Measurements from ENCODE around the gene TRIM54.

Gene TRIM54, protein sequence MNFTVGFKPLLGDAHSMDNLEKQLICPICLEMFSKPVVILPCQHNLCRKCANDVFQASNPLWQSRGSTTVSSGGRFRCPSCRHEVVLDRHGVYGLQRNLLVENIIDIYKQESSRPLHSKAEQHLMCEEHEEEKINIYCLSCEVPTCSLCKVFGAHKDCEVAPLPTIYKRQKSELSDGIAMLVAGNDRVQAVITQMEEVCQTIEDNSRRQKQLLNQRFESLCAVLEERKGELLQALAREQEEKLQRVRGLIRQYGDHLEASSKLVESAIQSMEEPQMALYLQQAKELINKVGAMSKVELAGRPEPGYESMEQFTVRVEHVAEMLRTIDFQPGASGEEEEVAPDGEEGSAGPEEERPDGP

DNA sequence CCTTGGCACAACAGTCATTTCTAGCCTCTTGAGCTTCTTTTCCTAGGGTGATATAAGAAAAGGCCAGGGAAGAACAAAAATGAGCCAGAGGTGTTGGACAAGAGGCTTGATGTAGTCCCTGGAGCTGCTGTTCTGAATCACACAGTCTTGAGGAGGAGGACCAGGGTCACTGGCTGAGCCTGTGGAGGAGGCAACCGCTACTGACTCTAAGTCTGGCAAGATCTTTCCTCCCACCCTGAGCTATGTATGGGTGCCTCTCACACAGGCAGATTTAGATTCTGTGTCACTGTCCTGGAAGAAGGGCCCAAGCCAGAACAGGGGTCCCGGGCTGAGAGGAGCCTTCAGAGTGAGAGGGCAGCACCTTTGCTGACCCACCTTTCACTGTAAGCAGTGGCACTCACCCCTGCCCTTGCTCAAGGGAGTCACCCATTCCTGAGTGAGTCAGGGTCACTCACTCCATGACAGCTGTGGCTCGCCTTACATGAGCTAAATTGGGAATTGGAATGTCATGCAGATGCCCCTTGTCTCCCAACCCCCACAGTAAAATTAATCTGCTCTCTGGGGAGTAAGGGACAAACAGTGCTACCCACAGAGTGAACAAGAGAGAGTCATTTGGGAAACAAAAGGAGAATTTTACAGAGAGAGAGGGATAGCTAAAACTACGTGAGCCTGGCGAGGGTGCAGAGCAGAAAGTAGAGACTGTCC, at the start of gene TRIM54:
Gene TRIM54, plus strand, starts transcription at position 575 of the 705 bp plus-strand sequence. CDS start 303 bp downstream, outside the sequence.
- FAIRE-seq: no peak

DNA sequence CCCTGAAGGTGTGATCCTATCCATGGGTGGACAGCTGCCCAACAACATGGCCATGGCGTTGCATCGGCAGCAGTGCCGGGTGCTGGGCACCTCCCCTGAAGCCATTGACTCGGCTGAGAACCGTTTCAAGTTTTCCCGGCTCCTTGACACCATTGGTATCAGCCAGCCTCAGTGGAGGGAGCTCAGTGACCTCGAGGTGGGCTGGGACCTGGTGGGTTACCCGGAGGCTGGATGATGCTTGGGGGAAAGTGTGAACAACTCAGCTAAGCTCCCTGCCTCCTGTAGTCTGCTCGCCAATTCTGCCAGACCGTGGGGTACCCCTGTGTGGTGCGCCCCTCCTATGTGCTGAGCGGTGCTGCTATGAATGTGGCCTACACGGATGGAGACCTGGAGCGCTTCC, 48.9 kb upstream of the TRIM54 start:
- no peak for FAIRE-seq

DNA sequence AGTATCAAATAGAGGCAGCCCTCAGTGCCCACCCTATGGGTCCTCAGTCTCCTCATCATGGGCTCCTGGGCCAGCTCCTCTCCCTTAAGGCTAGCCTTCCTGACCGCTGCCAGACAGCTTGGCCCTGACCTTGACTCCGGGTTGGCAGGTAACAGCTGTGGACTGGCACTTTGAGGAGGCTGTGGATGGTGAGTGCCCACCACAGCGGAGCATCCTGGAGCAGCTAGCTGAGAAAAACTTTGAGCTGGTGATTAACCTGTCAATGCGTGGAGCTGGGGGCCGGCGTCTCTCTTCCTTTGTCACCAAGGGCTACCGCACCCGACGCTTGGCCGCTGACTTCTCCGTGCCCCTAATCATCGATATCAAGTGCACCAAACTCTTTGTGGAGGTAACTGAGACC, 46.1 kb upstream of the TRIM54 start:
- no peak for FAIRE-seq

DNA sequence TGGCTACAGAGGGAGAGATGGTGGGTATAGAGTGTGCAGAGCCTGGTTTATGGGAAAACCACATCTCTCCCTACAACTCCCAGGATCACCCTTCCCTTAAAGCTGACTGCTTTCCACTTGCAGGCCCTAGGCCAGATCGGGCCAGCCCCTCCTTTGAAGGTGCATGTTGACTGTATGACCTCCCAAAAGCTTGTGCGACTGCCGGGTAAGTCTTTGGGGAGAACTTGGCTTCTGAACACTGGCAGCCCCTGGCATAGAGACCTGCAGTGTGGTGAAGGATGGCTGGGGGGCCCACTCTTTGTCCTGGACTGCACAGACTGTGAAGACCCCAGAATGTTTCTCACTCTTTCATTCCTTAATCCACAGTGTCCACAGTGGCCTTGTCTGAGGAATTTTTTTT, 45.6 kb upstream of the TRIM54 start:
- FAIRE-seq: no peak

DNA sequence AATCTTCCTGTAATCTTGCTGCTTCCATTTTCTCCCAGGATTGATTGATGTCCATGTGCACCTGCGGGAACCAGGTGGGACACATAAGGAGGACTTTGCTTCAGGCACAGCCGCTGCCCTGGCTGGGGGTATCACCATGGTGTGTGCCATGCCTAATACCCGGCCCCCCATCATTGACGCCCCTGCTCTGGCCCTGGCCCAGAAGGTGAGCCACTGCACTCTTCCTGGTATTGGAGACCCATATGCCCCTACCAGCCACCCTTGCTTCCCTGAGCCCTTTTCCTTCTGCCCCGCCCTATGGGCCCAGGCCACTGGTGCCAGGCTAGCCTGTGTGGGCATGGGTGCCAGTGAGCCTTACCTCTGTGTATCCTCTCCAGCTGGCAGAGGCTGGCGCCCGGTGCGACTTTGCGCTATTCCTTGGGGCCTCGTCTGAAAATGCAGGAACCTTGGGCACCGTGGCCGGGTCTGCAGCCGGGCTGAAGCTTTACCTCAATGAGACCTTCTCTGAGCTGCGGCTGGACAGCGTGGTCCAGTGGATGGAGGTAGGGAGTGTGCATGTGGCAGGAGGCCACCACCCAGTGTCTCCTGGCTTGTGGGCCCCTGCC, 44.8 kb upstream of the TRIM54 start:
- FAIRE-seq: no peak

DNA sequence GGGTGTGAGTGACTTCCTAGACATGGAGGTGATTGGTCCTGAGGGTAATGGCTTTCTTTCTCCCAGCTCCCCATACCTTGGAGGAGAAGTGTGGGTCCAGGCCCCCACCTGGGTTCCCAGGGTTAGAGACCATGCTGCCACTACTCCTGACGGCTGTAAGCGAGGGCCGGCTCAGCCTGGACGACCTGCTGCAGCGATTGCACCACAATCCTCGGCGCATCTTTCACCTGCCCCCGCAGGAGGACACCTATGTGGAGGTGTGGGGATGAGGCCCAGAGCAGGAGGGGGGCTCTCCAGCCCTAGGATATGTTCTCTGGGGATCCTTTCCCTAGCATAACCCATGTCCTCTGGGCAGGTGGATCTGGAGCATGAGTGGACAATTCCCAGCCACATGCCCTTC, 43.3 kb upstream of the TRIM54 start:
- no peak for FAIRE-seq

DNA sequence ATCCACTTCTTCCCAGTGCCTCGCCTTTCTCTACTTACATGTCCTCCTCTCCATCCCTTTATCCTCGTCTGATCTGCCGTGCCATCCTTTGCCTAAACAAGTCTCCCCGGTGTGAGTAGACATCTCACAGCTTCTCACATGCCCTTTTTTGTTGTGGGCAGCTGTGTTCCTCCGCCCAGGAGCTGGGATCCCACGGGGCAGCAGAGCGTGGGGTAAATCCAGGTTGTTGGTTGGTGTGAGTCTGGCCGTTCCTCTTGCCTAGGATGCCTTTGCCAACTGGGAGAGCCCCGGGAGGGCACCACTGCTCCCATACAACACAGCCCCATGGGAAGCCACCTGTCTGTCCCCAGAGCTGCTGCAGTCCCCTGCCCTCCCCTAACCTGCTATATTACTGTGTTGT, 41.8 kb upstream of the TRIM54 start:
- FAIRE-seq: no peak

DNA sequence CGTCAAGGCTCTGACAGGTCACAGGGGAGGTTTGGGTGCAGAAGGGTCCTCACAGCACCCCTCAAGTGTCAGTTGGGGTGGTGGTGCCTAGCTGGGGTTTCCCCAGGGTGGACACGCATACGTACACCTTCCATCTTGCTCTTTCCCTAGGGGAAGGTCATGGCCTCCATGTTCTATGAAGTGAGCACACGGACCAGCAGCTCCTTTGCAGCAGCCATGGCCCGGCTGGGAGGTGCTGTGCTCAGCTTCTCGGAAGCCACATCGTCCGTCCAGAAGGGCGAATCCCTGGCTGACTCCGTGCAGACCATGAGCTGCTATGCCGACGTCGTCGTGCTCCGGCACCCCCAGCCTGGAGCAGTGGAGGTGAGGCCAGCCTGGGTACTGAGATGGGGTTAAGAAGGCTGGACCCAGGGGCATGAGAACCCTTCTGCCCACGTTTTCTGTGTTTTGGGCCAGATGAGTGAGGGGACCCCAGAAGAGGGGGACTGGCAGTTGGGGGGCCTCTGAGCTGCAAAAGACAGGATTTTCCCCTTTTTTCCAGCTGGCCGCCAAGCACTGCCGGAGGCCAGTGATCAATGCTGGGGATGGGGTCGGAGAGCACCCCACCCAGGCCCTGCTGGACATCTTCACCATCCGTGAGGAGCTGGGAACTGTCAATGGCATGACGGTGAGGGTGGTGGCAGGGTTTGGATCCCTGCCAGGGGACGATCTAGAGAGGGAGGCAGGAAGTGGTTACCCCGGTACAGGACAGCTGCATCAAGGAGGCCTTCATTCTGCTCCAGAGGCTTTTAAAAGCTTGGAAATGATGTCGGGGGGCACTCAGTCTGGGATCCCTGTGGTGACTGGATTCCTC, 40.2 kb upstream of the TRIM54 start:
- FAIRE-seq: no peak

DNA sequence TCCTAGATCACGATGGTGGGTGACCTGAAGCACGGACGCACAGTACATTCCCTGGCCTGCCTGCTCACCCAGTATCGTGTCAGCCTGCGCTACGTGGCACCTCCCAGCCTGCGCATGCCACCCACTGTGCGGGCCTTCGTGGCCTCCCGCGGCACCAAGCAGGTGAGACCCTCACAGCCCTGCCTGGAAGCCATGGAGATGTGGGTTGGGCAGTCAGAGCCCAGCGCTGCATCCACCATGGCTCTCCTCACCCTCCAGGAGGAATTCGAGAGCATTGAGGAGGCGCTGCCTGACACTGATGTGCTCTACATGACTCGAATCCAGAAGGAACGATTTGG, 39.6 kb upstream of the TRIM54 start:
- FAIRE-seq: no peak

DNA sequence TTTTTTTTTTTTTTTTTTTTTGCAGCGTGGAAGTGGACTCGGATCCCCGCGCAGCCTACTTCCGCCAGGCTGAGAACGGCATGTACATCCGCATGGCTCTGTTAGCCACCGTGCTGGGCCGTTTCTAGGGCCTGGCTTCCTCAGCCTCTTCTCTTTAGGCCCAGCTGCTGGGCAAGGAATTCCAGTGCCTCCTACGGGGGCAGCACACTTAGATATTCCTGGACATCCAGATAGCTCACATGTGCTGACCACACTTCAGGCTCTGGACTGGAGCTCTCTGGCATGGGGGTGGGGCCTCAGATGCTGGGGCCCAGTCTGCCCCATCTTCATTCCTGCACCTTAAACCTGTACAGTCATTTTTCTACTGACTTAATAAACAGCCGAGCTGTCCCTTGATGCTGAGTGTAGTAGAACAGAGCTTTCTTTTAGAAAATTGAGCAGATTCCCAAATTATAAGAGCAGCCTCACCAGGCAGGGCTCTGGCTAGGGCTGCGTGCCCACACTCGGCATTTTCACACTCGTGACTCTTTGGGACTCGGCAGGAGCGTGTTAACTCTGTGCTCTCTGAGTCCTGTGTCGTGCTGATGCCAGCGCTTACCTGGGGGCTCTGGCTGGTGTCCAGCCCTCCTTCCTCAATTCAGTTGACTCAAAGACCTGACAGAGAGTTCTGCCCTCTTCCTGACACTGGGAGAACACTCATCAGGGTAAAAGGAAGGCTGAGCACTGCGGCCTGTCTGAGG, 38.7 kb upstream of the TRIM54 start:
- FAIRE-seq: no peak

DNA sequence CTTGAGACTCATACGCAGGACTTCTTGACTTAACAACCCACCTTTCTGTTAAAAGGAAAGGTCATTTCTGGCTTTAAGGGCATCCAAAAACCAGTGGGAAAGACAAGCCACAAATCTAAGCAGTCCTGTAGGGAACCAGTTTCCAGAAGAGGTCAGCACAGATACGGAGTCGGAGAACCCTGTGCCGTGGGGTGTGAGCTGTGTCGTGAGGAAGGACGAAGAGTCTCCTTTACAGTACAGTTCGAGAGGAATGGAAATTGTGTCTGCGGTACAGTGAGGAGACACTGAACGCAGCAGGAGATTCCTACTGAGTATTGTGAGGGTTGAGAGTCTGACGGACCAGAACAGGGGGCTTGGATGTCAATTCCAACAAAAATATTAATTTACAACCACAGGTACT, 37.1 kb upstream of the TRIM54 start:
- FAIRE-seq: no peak

DNA sequence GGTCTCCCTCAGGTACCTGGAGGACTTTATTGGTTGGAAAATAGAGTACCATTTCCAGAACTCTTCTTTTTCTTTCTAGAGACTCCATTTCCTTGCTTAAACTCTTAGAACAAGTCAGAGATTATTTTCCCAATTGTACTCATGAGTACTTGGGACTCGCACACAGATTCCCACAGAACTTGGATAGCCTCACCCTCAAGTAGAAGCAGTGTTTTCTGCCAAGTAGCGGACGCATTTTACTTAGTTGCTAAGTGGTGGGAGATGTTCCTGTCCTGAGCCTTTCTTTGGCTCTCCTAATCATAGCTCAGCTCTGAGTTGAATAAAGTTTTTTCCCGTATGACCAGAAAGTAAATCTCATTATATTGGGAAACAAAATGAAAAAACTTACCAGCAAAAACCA, 36.6 kb upstream of the TRIM54 start:
- no peak for FAIRE-seq

DNA sequence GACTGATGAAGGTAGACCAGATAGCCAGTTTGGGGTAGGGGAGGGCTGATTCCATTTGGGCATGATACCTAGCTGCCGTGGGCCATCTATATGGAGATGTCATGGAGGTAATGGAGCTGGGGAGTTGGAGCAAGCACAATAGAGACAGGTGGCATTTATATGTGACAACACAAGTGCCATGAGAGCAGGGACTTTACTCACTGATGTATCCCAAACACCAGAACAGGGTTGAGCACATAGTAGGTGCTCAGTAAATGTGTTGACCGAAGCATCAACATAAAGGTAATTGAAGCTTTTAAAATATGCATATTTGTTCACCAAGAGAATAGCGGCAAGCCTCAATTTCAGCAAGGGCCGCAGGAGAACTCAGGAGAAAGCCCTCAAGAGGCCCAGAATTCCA, 34.3 kb upstream of the TRIM54 start:
- FAIRE-seq: no peak

DNA sequence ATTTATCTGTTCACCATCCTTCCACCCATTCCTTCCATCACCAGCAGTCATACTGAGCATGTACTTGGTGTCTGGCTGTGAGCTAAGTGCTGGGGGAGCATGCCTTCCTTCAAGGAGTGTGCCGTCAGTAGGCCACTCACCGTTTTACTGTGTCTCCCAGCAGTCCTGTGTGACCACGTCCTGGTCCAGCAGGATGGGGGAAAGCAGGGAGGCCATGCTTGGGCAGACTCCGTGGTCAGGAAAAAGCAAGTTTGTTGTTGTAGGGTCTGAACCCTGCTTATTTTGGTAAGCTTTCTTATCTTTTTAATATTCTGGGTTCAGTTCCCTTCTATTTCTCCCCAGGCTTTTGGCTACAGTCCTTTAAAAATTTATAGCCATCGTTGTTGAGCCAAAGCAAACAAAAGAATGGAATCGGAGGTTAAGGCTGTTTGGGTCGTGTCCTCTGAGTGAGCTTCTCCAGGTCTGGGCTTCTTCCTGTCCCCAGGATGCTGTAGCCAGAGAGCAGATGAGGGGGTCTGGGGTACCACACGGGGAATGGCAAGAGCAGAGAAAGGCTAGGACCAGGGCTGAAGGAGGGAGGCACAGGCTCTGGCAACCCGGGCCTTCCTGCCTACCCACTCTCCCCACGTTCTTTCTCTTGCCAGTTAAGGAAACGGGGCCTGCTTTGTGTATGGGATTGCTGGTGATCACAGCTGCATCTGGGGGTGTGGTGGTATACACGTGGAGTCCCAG, 32.9 kb upstream of the TRIM54 start:
- FAIRE-seq: no peak

DNA sequence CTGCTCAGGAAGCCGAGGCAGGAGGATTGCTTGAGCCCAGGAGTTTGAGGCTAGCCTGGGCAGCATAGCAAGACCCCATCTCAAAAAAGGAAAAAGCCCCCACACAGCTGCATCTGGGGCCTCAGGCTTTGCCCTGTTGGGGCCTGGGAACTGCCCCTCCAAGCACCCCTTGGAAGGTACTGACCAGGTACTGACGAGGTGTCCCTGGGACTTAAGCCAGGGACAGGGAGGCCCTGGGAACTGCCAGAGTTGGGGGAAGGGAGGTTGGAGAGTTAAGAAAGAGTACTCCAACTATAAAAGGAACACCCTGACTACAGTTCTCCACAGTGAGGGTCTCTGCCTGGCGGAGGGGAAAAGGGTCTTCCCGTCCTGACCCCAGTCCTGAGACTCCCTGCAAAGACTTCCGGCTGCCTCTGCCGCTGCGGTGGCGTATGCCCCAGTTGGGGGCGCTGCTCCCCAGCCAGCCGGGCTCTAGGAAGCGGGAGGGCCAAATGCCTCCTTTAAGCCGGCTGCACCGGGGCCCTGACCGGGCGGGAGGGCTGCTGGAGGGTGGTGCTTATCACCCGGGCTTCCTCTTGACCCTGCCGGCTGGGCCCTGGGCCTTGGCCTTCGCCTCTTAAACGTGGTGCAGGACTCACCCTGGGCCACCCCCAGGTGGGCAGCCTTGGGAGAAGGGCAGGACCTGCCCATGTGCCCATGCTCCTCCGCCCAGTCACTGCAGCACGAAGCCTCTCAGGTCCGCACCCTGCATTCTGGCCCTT, 32.2 kb upstream of the TRIM54 start:
- FAIRE-seq: no peak

DNA sequence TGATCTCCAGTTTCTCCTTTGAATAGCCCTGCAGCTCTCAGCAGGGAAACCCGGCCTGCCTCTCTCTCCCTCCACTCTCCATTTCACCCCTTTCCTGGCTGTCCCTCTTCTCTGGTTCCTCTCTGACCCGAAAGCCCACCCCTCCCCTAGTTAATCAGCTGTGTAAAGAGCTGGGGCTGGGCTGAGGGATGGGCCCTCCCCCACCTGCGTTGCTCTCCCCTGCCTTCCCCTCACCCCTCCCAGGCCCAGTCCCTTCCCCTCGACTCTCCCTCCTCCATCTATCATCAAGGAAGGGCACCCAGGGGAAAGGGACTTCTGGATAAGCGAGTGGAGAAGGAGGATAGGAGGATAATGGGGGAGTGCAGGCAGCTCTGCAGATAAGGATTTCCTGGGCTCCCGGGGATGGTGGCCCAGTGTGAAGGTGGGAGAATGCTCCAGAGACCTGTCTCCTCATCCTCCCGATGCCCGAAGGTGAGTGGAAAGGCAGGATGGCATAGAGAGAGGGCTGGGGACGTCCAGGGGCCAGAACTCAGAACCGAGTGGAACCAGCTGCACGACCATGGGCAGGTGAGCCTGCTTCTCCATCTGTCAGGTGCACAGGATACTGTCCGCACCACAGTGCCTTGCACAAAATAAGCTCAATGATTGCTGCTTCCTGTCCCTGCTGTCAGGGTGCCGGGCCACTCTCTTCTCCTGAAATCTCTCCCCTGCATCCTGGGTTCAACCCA, 31.4 kb upstream of the TRIM54 start:
- no peak for FAIRE-seq

DNA sequence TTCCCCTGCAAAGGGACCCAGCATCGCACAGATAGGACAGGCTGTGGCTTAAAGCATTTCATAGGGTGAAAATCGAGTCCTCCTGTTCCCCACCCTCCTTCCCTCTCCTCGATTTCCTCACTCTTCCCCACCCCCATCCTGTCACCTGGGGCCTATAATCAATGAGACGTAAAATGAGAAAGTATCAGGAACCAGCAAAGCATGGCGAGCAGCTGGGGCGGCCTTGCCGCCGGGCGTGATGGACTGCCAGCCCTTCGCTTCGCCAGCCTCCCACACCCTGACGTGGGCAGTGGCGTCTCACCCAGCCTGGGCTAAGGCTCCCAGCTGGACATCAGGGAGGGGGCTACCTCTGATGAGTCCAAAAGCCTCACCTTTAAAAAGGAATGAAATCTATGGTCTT, 30.5 kb upstream of the TRIM54 start:
- FAIRE-seq: no peak

DNA sequence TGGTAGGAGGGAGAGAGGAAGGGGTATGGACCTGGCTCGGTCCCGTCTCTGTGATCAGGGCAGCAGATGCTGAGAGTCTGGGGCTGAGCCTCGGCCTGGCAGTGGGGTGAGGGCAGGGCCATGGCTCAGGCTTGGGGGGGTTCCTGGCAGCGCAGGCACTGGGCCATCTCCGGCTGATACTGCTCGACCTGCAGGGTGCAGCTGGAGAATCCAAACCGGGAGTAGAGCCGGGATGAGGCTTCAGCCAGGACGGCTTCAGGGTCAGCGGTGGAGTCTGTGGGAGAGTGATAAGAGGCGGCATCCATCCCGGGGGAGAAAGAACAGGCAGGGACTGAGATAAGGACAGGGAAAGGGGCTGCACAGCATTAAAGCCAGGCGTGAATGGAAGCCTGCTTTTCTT, 27.0 kb upstream of the TRIM54 start:
- no peak for FAIRE-seq

DNA sequence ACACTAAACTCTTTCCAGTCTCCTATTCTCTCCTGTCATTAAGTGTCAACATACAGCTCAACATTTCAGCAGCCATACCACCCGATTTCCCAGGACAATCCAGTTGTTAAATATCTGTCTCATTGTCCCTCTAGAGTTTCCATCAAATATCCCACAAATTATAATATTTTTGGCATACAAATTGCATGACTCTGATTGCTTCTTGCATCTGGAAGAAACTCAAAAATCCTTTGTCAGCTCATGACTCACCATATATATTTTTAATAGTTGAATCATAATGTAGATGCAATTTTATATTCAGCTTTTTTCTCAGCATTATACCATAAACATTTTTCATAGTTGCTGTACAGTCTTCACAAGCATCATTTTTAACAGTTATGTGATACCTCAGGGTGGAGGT, 26.6 kb upstream of the TRIM54 start:
- FAIRE-seq: no peak

DNA sequence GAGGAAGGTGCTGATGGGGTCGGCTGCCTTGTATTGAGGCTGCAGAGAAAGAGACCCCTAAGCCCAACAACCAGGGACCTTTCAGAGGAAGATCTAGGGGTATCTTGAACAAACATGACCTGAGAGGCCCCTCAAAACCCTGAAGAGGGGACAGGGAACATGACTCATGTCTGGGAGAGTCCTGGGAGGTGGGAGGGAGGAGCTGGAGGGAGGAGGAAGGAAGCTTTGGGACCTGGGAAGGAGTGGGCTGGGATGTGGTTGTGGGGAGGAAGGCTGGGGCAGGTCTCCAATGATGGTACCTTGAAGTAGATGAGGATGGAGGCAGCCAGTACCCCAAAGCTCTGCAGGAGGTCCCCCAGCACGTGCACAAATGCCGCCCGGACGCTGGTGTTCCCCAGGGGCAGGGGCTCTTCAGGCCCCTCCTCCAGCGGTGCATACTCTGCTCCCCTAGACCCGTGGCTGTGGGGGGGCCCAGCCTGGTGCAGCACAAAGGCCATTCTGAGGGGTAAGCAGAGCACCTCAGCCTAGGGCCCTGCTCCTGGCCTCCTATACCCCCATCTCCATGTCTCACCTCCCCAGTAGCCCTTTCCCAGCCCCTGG, 25.3 kb upstream of the TRIM54 start:
- FAIRE-seq: no peak

All from TTC549 (cell line).